RWPE1 (cell line): Measurements from ENCODE around the gene IFRD1.

Source experiments
- CTCF ChIA-PET: fragments of 350-600 bp; sonication (Branson Sonifier 250); formaldehyde crosslinking; extraction: SDS; loops from one replicate; lab custom pipeline; 2021; lab: Yijun Ruan, JAX
- POLR2A ChIA-PET: fragments of 400-600 bp; formaldehyde crosslinking; extraction: SDS; loops from one replicate; lab custom pipeline; 2020; ENCODE audit warnings: antibody characterized with exemption; ENCODE audit not compliant: low non-redundant PET; lab: Yijun Ruan, JAX
- DNase-seq: peaks from one replicate; pipeline ENCODE4 v3.0.0; 2012; ENCODE audit warnings: low spot score
- H3K27ac ChIP-seq: fragments of 450-650 bp; 2 replicates; pipeline ENCODE4 v1.5.1; 2017
- TF ChIP-seq, protein P1 (sequence below): fragments of 450-650 bp; conservative IDR thresholded peaks from 2 replicates; pipeline ENCODE4 v1.5.1; 2017; ENCODE audit warnings: low read depth, mild to moderate bottlenecking

The IFRD1 gene

GRCh38 chr7:112449902-112450806 lies at the start of gene IFRD1:
TSS of gene IFRD1 (plus strand) at chr7:112450460. CDS start at chr7:112450689, 229 bp downstream.
- H3K27ac ChIP-seq, result peak within 1 kb of the TSS; percentile 90
- TF ChIP-seq, protein P1, sequence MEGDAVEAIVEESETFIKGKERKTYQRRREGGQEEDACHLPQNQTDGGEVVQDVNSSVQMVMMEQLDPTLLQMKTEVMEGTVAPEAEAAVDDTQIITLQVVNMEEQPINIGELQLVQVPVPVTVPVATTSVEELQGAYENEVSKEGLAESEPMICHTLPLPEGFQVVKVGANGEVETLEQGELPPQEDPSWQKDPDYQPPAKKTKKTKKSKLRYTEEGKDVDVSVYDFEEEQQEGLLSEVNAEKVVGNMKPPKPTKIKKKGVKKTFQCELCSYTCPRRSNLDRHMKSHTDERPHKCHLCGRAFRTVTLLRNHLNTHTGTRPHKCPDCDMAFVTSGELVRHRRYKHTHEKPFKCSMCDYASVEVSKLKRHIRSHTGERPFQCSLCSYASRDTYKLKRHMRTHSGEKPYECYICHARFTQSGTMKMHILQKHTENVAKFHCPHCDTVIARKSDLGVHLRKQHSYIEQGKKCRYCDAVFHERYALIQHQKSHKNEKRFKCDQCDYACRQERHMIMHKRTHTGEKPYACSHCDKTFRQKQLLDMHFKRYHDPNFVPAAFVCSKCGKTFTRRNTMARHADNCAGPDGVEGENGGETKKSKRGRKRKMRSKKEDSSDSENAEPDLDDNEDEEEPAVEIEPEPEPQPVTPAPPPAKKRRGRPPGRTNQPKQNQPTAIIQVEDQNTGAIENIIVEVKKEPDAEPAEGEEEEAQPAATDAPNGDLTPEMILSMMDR, result no peak
- CTCF ChIA-PET, result interaction anchor here (0.5 to 1.0 kb wide), 5 partner anchors 11 to 954 kb away, joined by 3 to 4 read pairs (median 3); partner anchors contain the start of gene LSMEM1
- peak; percentile 98 for DNase-seq
- POLR2A ChIA-PET, result interaction anchor here (0.6 to 1.2 kb wide), 2 partner anchors 9 to 32 kb away, joined by 3 to 5 read pairs; no protein-coding TSS in a partner anchor

DNA sequence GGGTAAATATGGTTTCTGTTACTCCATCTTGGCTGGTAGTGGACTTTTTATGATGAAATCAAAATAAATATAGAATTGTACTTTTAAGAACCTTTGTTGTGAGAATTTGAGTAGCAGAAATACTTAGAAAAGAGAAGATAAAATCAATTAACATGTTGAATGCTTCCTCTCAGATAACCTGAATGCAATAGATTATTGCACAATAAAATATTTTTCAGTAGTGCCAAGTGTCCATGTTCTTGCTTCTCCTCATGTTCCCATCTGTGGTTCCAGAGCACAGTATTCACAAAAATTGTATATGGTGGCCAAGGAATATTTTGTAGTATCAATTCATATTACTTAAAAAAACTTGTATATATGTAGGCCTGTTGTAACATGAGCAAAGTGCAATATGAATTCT lies 45.9 kb upstream of the IFRD1 start:
- TF ChIP-seq, protein P1, result no peak
- ChIA-PET POLR2A (no interaction called here), CTCF (no interaction called here)
- no peak for DNase-seq
- H3K27ac ChIP-seq, result no peak overlapping the region

- TF ChIP-seq, protein P1, result no peak
- CTCF ChIA-PET, result interaction anchor here (1.1 kb wide), 1 partner anchor 9 kb away, joined by 4 read pairs; no protein-coding TSS in a partner anchor
- H3K27ac ChIP-seq, result no peak overlapping the region
- POLR2A ChIA-PET, result no interaction called here
- no peak for DNase-seq
Measured at GRCh38 chr7:112405286-112405685, 45.0 kb upstream of the IFRD1 start.

DNA sequence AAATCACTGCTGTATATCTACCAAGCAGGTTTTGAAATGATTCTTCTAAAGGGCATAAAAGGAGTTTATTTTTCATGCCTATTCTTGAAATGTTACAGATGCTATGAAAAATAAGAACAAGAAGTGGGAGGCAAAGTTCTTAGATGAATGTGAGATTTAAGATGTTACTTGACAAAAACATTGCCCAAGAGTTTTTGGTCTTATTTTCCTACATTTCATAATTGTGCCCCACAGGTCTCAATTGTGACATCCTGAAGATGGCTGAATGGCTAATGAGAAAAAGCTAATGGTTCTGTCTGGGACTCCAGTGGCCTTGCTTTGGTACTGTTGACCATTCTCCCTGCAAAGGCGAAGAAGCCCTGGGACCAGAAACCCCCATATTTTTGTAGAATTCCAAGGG lies 43.0 kb upstream of the IFRD1 start:
- CTCF ChIA-PET, result interaction anchor here (1.2 to 1.7 kb wide), 2 partner anchors 644 to 665 kb away, joined by 4 read pairs; no protein-coding TSS in a partner anchor
- POLR2A ChIA-PET, result no interaction called here
- no peak for DNase-seq
- TF ChIP-seq, protein P1, result no peak
- no peak overlapping the region for H3K27ac ChIP-seq

GRCh38 chr7:112410092-112410491 lies 40.2 kb upstream of the IFRD1 start:
- DNase-seq, result no peak
- ChIA-PET CTCF (interaction anchor here (0.6 kb wide), 1 partner anchor 643 kb away, joined by 3 read pairs; no protein-coding TSS in a partner anchor), POLR2A (no interaction called here)
- TF ChIP-seq, protein P1, result no peak
- no peak overlapping the region for H3K27ac ChIP-seq

- TF ChIP-seq, protein P1, result peak; percentile 85
- peak; percentile 56 for DNase-seq
- ChIA-PET CTCF (interaction anchor here (0.7 kb wide), 1 partner anchor 379 kb away, joined by 3 read pairs; the partner anchor contains the start of gene TMEM168), POLR2A (no interaction called here)
- no peak overlapping the region for H3K27ac ChIP-seq
Measured at GRCh38 chr7:112411186-112411795, 39.0 kb upstream of the IFRD1 start.
